ENCODE data around the gene GBF1. TPM values are rescaled to one million over a fixed set of nuclear protein-coding genes. Genes with fewer than 3 reads are reported as not detected.

GBF1 gene
- total RNA-seq, 1 experiment from 2014 or later: 69.8 TPM

DNA sequence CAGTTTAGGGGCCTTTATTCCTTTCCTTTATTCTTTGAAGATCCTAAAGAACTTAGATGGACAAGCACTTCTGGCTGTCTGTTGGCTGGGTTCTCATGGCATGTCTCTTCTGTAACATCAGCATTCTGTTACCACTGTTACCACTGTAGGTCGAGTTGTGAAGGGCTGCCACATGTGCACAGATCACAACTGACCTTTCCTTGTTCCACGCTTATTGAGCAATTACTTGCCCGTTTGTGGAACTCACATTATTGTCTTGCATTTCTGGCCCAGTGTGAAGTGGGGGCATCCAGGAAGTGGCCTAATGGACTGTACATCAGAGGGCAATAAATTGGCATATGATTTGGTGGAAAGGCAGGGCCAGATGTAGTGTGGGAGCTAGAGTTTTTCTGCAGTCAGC, 23.7 kb downstream of the GBF1 start:
- TF ChIP-seq, protein P1, sequence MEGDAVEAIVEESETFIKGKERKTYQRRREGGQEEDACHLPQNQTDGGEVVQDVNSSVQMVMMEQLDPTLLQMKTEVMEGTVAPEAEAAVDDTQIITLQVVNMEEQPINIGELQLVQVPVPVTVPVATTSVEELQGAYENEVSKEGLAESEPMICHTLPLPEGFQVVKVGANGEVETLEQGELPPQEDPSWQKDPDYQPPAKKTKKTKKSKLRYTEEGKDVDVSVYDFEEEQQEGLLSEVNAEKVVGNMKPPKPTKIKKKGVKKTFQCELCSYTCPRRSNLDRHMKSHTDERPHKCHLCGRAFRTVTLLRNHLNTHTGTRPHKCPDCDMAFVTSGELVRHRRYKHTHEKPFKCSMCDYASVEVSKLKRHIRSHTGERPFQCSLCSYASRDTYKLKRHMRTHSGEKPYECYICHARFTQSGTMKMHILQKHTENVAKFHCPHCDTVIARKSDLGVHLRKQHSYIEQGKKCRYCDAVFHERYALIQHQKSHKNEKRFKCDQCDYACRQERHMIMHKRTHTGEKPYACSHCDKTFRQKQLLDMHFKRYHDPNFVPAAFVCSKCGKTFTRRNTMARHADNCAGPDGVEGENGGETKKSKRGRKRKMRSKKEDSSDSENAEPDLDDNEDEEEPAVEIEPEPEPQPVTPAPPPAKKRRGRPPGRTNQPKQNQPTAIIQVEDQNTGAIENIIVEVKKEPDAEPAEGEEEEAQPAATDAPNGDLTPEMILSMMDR (IDR thresholded peaks at IDR 0.05; ENCODE audit: insufficient read depth in 1 of 2, low read depth in 1 of 2, low read length in 1 of 2, severe bottlenecking in 1 of 2, unreplicated experiment in 1 of 2): no peak
- ChIA-PET CTCF (no interaction called here), POLR2A (interaction anchor here (0.6 kb wide), 1 partner anchor 92 kb away, joined by 3 read pairs; no protein-coding TSS in a partner anchor)
- H3K9me3 ChIP-seq: no peaks in the 10 kb centered on the region
- Mint-ChIP-seq H3K9me3 (ENCODE audit: unreplicated experiment) (no peaks in the 10 kb centered on the region), H3K4me1 (ENCODE audit: low read depth, unreplicated experiment) (peaks cover 7% of the 10 kb centered on the region), H3K4me3 (ENCODE audit: unreplicated experiment) (no peak overlapping the region), H3K27ac (ENCODE audit: unreplicated experiment) (no peak overlapping the region), H3K27me3 (ENCODE audit: insufficient read depth, unreplicated experiment) (no peaks in the 10 kb centered on the region), H3K36me3 (ENCODE audit: insufficient read depth, unreplicated experiment) (peaks cover 18% of the 10 kb centered on the region)
- intact Hi-C loops (cut with micrococcal nuclease; ENCODE audit: unreplicated experiment): no loop called here
- H3K27me3 ChIP-seq (replicated peaks; ENCODE audit: control insufficient read depth, insufficient read depth, low read length): no peaks in the 10 kb centered on the region
- peaks cover 2% of the 10 kb centered on the region for H3K36me3 ChIP-seq (ENCODE audit: control insufficient read depth, insufficient read depth, low read length)
- BruUV-seq (replicated peaks): no TSS peak
- no peaks in the 10 kb centered on the region for H3K4me1 ChIP-seq
- no peak for DNase-seq
- no peak overlapping the region for H3K4me3 ChIP-seq (ENCODE audit: low read depth, low read length)

DNA sequence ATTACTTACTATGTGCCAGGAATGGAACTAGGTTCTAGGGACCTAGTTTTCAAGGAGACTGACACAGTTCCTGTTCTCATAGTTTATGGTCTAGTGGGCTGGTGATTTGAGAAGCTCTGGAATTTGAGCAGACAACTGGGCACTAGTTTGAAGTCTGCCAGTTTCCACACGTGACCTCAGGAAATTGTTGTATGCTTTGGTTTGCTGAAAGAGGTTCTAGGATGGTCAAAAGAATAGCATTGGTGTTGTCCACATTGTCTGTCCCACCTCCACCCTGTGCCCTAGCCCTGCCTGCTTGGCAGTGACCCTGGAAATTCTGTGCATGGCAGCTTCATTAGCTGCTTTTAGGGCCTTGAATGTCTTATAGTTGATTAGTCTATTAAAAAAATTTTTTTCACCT, 28.7 kb downstream of the GBF1 start:
- Mint-ChIP-seq H3K4me3 (ENCODE audit: unreplicated experiment) (no peak overlapping the region), H3K9me3 (ENCODE audit: unreplicated experiment) (no peaks in the 10 kb centered on the region), H3K27ac (ENCODE audit: unreplicated experiment) (no peak overlapping the region), H3K36me3 (ENCODE audit: insufficient read depth, unreplicated experiment) (peaks cover 28% of the 10 kb centered on the region), H3K4me1 (ENCODE audit: low read depth, unreplicated experiment) (no peaks in the 10 kb centered on the region), H3K27me3 (ENCODE audit: insufficient read depth, unreplicated experiment) (no peaks in the 10 kb centered on the region)
- H3K4me1 ChIP-seq: no peaks in the 10 kb centered on the region
- POLR2A ChIA-PET: no interaction called here
- TF ChIP-seq, protein P1 (IDR thresholded peaks at IDR 0.05; ENCODE audit: insufficient read depth in 1 of 2, low read depth in 1 of 2, low read length in 1 of 2, severe bottlenecking in 1 of 2, unreplicated experiment in 1 of 2): no peak
- no peak overlapping the region for H3K4me3 ChIP-seq (ENCODE audit: low read depth, low read length)
- no peak for DNase-seq
- H3K27me3 ChIP-seq (replicated peaks; ENCODE audit: control insufficient read depth, insufficient read depth, low read length): no peaks in the 10 kb centered on the region
- intact Hi-C loops (cut with micrococcal nuclease; ENCODE audit: unreplicated experiment): no loop called here
- BruUV-seq (replicated peaks): no TSS peak
- CTCF ChIA-PET: no interaction called here
- no peaks in the 10 kb centered on the region; the same call in 1 of the 2 replicates for H3K36me3 ChIP-seq (ENCODE audit: control insufficient read depth, insufficient read depth, low read length)
- H3K9me3 ChIP-seq: no peaks in the 10 kb centered on the region

DNA sequence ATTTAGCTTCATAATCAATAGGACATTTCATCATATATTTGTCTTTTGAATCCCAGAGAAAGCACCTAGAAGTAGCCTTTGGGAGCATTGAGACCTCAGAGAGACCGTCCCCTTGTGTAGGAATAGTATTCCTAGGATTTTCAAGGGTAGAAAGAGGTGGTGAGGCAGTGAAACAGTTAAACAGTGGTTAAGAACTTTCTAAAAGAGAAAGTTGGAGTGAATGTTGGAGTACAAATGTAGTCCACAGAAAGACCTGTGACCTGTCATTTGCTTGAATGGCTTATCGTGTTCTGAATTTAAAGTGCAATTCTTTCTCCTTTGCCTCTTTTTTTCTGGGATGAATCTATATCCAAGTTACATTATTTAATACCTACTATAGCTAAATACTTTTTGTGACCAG, 30.0 kb downstream of the GBF1 start:
- TF ChIP-seq, protein P1 (IDR thresholded peaks at IDR 0.05; ENCODE audit: insufficient read depth in 1 of 2, low read depth in 1 of 2, low read length in 1 of 2, severe bottlenecking in 1 of 2, unreplicated experiment in 1 of 2): no peak
- intact Hi-C loops (cut with micrococcal nuclease; ENCODE audit: unreplicated experiment): no loop called here
- Mint-ChIP-seq H3K4me1 (ENCODE audit: low read depth, unreplicated experiment) (peaks cover under 1% of the 10 kb centered on the region), H3K4me3 (ENCODE audit: unreplicated experiment) (no peak overlapping the region), H3K27ac (ENCODE audit: unreplicated experiment) (no peak overlapping the region), H3K27me3 (ENCODE audit: insufficient read depth, unreplicated experiment) (no peaks in the 10 kb centered on the region), H3K9me3 (ENCODE audit: unreplicated experiment) (no peaks in the 10 kb centered on the region), H3K36me3 (ENCODE audit: insufficient read depth, unreplicated experiment) (peaks cover 28% of the 10 kb centered on the region)
- ChIA-PET CTCF (interaction anchor here (0.7 kb wide), 1 partner anchor 48 kb away, joined by 3 read pairs; no protein-coding TSS in a partner anchor), POLR2A (no interaction called here)
- Histone ChIP-seq H3K4me3 (ENCODE audit: low read depth, low read length) (no peak overlapping the region), H3K9me3 (no peaks in the 10 kb centered on the region), H3K4me1 (no peaks in the 10 kb centered on the region), H3K36me3 (ENCODE audit: control insufficient read depth, insufficient read depth, low read length) (no peaks in the 10 kb centered on the region), H3K27me3 (replicated peaks; ENCODE audit: control insufficient read depth, insufficient read depth, low read length) (no peaks in the 10 kb centered on the region)
- BruUV-seq (replicated peaks): no TSS peak
- no peak for DNase-seq
